Chondrocyte (in vitro differentiated cells): ENCODE data around the gene SNX9. TPM values are rescaled to one million over a fixed set of nuclear protein-coding genes. Genes with fewer than 3 reads are reported as not detected.

Experiments
- DNase-seq: peaks from one replicate; pipeline ENCODE4 v3.0.0; 2021; ENCODE audit warnings: mixed read lengths, low spot score
- H3K27ac Mint-ChIP-seq: one replicate; pipeline ENCODE4 v1.8.0; 2021; ENCODE audit warnings: mild to moderate bottlenecking, moderate library complexity, mixed read lengths; ENCODE audit not compliant: unreplicated experiment
- H3K27me3 Mint-ChIP-seq: 2 replicates; pipeline ENCODE4 v1.8.0; 2021; ENCODE audit warnings: low read depth, mixed read lengths
- H3K36me3 Mint-ChIP-seq: 2 replicates; pipeline ENCODE4 v1.8.0; 2021; ENCODE audit warnings: low read depth, mixed read lengths
- H3K4me1 Mint-ChIP-seq: 2 replicates; pipeline ENCODE4 v1.8.0; 2021; ENCODE audit warnings: low read depth, mild to moderate bottlenecking, mixed read lengths
- H3K4me3 Mint-ChIP-seq: one replicate; pipeline ENCODE4 v1.8.0; 2021; ENCODE audit warnings: mild to moderate bottlenecking, moderate library complexity, mixed read lengths; ENCODE audit not compliant: unreplicated experiment
- H3K9me3 Mint-ChIP-seq: 2 replicates; pipeline ENCODE4 v1.8.0; 2021; ENCODE audit warnings: low read depth, mixed read lengths
- total RNA-seq: library from RNA; stranded (reverse); gene quantifications from 3 replicates; pipeline ENCODE4 v1.2.1, GENCODE V29; 2021
- TF ChIP-seq, protein P1 (sequence below): fragments of 200-600 bp; sonication (generic); IDR thresholded peaks from 2 replicates; pipeline ENCODE4 v1.5.0; 2021; ENCODE audit warnings: antibody characterized with exemption, mild to moderate bottlenecking, moderate library complexity

Gene SNX9
- total RNA-seq, 1 donor from 2014 or later: 43.9 TPM

DNA sequence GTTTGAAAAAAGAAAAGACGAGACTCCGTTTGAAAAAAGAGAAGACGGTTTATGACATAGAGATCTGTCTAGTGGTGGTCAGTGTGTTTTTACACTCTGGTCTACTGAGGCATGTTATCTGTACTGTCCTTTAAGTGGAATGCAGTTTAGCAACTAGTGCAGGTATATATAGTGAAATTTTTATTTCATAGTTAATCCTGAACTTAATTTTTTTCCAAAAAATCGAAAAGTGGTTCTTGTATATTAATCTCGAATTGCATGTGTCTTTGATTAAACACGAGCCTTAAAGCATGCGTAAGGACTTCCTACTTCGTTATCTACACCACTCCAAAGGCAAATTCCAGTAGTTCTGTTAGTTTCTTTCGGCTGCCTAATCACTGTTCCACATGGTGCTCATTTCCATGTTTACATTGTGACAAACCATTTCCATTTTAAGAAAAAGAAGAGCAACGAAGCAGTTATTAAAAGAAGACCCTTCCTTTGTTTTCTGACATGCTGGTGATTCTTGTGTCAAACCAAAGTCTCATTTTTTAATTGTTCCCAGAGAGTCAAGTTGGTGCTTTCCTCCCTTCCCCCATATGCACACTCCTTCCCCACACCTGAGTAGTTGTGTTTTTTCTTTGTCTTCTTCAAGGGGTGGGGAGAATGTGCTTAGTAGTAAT is 2.3 kb downstream of the SNX9 start:
- DNase-seq: no peak

DNA sequence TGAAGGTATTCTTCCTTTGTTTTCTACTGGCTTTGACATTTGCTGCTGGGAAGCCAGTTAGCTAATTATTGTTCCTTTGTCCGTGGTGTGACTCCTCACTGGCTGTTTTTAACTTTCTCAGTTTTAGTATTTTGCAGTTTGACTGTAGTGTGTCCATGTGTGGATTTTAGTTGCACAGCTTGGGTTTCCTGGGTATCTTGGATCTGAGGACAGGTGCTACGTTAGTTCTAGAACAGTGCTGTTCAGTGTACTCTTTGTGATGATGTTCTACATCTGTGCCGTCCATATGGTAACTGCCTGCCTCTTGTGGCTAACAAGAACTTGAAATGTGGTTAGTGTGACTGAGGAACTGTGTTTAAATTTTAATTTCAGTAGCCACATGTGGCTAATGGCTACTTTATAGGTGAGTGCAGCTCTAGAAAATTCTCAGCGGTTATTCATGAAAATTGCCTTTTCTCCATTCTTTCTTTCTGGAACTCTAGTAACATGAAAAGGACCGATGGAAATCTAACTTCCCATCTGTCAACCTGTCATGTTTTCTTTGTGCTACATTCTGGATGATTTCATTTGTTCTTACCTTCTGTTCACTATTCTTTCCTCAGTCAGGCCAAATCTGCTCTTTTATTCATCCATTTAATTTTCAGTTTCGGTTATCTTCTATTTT is 7.4 kb downstream of the SNX9 start:
- TF ChIP-seq, protein P1, sequence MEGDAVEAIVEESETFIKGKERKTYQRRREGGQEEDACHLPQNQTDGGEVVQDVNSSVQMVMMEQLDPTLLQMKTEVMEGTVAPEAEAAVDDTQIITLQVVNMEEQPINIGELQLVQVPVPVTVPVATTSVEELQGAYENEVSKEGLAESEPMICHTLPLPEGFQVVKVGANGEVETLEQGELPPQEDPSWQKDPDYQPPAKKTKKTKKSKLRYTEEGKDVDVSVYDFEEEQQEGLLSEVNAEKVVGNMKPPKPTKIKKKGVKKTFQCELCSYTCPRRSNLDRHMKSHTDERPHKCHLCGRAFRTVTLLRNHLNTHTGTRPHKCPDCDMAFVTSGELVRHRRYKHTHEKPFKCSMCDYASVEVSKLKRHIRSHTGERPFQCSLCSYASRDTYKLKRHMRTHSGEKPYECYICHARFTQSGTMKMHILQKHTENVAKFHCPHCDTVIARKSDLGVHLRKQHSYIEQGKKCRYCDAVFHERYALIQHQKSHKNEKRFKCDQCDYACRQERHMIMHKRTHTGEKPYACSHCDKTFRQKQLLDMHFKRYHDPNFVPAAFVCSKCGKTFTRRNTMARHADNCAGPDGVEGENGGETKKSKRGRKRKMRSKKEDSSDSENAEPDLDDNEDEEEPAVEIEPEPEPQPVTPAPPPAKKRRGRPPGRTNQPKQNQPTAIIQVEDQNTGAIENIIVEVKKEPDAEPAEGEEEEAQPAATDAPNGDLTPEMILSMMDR: no peak
- Mint-ChIP-seq H3K36me3 (peaks cover 4% of the 10 kb centered on the region), H3K9me3 (peaks cover 6% of the 10 kb centered on the region), H3K4me1 (peaks cover 45% of the 10 kb centered on the region), H3K27ac (no peak overlapping the region), H3K4me3 (no peak overlapping the region), H3K27me3 (no peaks in the 10 kb centered on the region)
- DNase-seq: no peak

More for the DNA sequence above, 2.3 kb downstream of the SNX9 start:
- Mint-ChIP-seq H3K27ac (peak overlapping the region; percentile 74), H3K27me3 (no peaks in the 10 kb centered on the region), H3K4me3 (peak overlapping the region; percentile 83), H3K36me3 (peaks cover 2% of the 10 kb centered on the region), H3K9me3 (no peaks in the 10 kb centered on the region), H3K4me1 (peaks cover 32% of the 10 kb centered on the region)
- TF ChIP-seq, protein P1: no peak

DNA sequence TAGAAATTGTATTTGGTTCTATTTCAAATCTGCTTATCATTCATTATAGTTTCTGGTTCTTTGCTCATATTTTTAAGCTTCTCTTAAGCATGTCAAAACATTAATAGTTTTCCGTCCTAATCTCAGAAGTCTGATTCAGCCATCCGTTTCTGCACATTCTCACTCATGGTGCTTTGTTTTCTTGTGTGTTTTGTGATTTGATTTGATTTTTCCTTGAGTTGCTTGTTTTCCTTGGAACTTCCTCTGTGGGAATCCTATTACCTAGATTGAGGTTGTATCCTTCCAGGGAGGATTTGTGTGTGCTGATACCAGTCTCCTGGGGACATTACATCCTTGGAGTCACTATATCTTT is 7.9 kb downstream of the SNX9 start:
- Mint-ChIP-seq H3K9me3 (peaks cover 6% of the 10 kb centered on the region), H3K4me3 (no peak overlapping the region)

DNA sequence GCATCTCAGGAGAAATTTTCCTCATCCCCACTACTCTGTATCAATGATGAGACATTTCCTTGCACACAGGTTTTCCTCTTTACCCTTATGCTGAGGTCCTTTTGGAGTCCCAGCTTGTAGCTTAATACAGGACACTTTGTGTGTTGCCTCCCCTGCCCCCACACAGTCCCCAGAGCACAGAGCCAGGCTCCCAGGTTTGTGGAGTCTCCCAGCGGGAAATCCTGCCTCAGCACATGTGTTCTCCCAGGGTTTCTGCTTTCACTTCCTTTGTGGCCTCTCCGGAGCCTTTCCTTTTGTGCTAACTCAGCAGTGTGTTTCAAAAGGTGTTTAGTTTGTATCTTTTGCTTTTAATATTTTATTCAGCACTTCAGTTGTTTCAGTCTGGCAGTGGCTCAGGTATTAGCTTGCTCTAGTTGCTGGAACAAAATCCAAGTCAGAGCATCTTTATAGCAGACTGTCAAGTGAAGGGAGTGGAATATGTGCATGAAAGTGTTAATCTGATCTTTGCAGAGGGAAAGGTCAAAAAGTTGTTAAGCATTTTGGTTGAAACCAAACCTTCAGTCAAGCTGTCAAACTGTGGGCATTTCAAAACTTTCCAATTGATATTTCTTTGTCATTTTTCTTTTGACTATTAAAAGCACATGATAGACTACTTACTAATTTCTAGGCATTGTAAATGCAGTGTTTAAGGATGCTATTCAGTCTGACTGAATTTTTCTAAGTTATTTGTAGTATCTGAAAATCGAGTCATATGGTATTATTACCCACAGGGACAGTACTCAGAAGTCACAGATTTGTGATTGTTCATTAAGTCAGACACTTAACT is 8.6 kb downstream of the SNX9 start:
- peaks cover 43% of the 10 kb centered on the region for H3K4me1 Mint-ChIP-seq
- TF ChIP-seq, protein P1: no peak
- H3K9me3 Mint-ChIP-seq: peaks cover 6% of the 10 kb centered on the region
- peak overlapping the region; percentile 45 for H3K27ac Mint-ChIP-seq
- H3K27me3 Mint-ChIP-seq: no peaks in the 10 kb centered on the region
- H3K4me3 Mint-ChIP-seq: no peak overlapping the region
- DNase-seq: no peak
- peaks cover 4% of the 10 kb centered on the region for H3K36me3 Mint-ChIP-seq

More for the DNA sequence above, 7.9 kb downstream of the SNX9 start:
- DNase-seq: no peak
- H3K27ac Mint-ChIP-seq: no peak overlapping the region
- no peaks in the 10 kb centered on the region for H3K27me3 Mint-ChIP-seq
- peaks cover 4% of the 10 kb centered on the region for H3K36me3 Mint-ChIP-seq
- peaks cover 43% of the 10 kb centered on the region for H3K4me1 Mint-ChIP-seq
- TF ChIP-seq, protein P1: no peak
